Activated CD4-positive, alpha-beta T cell treated with anti-CD3 and anti-CD28 coated beads, Interleukin-10, Interleukin-2, amounts not matched to agents 100 ng/mL and 50 ng/mL, durations not matched to agents 16 hours and 8 hours (primary cell): Measurements from ENCODE around the gene AASS.
A peak's percentile ranks its signal among the peaks of the same experiment; 100 is the strongest.
"Not testable (repeated sequence)": the region's sequence is repeated elsewhere in the genome, so short reads cannot be mapped to it uniquely, and the experiment has no call there.

Experiments used
- DNase-seq: peaks from one replicate; pipeline ENCODE4 v3.0.0-alpha.2; 2020

Gene AASS

DNA sequence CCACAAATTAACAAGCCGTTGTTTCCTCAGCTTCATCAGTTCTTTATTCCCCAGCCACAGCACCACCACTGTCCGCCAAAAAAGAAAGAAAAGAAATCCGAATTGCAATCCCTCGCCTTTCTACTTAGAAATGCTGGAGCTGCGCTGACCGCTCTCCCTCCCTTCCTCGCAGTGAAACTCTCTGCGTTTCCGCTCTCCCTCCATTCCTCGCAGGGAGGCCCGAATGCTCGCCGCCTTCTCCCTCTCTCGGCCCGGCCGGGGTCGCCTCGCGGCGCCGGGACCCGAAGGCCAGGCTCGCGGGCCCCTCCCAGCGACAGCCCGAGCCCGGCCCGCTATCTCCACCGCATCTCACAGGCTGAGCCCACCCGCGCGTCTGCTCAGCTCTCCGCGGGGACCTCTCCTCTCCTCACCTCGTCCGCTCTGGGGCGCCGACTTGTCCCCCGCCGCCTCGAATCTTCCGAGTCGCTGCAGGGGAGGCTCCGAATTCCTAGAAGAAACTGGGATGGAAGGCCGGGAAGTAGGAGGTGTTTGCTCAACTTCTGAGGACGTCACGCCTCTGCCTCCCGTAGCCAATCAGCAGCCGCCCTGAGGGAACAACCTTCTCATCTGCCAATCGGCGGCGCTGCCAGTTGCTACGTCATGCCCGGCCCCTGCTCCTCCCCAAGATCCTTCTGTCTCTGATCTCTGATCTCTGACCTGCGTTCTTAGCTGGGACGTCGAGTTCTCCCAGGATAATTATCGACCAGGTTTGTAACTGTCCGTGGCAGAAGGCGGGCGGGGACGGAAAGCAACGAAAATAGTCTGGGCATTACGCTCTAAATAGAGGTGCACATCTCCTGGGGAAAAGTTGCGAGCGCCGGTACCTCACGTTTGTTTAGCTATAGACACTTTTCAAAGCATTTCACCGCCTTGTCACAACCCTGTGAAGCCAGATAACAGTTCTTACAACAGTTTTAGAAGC is at the start of gene AASS:
TSS of gene AASS (minus strand) at position 499 of the 961 bp plus-strand sequence. CDS start 10,523 bp downstream, outside the sequence.
- DNase-seq, result peak; percentile 80

DNA sequence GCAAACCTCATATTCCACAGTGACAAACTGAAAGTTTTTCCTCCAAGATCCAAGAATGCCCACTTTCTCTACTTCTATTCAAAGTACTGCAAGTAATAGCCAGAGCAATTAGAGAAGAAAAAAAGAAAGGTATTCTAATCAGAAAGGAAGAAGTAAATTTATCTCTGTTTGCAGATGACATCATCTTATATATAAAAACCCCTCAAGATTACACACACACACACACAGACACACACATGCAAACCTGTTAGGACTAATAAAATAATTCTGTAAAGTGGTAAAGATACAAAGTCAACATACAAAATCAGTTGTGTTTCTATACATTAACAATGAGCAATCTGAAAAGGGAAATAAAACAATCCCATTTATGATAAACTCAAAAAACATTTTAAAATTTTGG is 44.7 kb upstream of the AASS start:
- no peak for DNase-seq

DNA sequence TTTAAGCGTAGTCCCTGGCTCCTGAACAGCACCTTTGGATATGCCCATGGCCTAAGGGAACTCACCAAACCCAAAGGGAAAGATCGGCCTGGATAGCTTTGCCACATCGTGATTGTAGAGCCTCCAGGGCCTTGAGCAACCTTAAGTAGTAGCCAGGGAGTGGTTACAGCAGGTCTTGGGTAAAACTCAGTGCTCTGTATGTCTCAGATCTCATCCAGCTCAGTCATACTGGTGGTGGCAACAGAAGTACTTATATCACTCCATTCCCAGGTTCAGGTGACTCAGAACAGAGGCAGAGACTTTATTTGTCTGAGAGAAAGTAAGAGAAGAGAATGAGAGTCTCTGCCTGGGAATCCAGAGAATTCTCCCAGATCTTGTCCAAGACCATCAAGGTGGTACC is 39.1 kb upstream of the AASS start:
- no peak for DNase-seq

DNA sequence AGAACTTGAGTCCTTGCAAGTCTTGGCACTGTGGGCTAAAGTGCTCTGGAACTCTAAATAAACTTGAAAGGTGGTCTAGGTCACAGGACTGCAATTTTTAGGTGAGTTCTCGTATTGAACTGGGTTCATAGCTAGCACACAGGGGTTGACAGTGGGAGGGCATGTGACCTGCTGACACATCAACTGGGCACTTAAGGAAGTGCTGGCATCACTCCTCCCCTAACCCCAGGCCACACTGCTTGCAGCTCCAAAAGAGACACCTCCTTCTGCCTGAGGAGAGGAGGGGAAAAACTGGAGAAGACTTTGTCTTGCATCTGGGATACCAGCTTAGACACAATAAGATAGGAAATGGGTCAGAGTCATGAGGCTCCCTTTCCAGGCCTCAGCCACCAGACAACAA is 38.0 kb upstream of the AASS start:
- no peak for DNase-seq

DNA sequence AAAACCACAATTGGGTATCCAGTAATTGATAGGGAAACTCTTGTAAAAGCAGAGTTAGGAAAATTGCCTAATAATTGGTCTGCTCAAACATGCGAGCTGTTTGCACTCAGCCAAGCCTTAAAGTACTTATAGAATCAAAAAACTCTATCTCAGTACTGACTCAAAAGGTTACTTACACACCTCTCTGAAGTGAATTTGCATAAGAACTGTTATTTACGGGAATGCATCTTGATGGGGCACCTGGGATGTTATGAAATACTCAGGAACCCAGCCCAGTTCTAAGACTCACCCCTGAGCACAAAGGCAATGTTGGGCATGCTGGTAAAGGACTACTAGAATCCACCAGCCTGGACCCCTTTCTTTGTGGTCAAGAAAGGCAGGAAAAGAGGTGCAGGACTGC is 28.1 kb upstream of the AASS start:
- DNase-seq, result not testable (repeated sequence)

DNA sequence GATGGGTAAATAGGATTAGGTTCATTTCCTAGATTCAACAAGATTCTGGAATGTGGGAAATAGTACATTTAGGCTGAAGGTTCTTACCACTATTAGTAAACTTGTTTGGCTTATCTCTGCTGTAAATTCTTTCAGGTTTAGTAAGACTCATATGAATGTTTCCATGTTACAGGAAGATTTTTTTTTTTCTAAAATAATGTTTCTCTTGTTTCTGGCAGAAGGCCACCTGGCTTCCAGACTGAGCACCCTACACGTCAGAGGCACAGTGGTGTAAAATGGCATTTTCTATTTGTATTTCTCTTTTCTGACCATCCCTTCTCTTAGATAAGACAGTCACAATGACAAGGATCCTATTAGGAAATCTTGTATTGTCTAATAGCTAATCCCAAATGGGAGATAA is 22.7 kb upstream of the AASS start:
- DNase-seq, result no peak

DNA sequence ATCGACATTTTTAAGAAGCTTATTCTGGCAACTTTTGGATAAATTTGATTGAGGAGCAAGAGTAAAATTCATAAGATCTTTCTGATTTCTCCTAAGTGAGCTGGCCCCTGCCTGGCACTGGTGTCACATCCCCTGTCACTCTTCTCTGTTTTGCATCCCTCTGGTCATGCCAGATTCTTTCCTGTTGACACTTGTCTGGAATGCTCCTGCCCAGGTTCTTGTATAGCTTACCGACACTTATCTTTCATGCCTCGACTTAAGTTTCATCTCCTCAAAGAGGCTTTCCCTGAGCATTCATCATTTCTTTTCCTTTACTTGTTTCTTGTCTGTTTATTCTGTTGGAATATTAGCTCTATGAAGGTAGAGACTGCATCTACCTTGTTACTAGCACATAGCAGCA is 22.2 kb upstream of the AASS start:
- DNase-seq, result no peak

DNA sequence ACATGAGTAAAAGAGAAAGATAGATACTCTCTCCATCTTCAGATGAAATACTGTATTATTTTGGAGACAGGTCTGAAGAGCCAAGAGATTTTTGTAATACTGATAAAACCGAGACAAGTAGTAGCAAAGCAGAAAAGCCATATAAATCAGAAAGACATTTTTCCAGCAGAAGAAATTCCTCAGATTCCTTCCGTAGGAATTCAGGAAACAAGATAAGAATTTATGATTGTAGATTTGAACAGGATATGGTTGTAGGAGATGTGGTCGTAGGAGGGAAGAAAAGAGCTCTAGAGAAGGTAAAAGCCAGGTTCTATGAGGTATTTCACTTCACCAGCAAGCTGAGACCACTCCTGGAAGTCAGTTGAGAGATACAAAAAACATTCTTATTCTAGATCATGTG is 17.6 kb upstream of the AASS start:
- DNase-seq, result no peak

DNA sequence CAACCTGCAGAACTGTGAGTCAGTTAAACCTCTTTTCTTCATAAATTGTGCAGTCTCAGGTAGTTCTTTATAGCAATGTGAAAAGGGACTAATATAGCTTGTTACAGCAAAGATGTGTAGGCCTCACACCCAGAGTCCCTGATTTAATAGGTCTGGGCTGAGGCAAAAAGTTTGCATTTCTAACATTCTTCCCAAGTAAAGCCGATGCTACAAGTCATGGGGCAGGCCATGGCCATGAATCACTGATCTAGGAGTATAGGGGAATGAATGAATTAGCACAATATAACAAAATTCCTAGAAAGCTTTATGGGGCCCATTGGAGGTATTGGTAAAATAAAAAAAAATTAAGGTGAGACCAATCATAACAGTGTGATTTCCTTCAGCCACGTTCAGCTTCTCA is 11.5 kb upstream of the AASS start:
- DNase-seq, result no peak

DNA sequence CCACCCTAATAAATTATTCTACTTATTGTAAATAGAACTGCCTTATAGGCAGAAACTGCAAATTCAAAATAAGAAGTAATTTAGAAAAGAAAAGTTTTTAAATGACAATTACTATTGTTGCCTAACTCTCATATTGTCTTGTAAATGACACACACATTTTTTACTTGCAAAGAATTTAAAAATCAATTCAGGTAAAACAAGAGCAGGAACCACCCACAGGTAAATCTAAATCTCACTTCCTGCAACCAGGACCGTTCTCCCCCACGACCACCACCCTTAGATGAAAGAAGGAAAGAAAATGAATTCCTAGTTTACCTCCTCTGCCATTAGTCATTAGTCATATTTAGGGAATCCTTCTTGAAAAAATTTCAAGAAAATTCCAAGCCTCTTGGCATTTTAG is 4.8 kb upstream of the AASS start:
- no peak for DNase-seq

DNA sequence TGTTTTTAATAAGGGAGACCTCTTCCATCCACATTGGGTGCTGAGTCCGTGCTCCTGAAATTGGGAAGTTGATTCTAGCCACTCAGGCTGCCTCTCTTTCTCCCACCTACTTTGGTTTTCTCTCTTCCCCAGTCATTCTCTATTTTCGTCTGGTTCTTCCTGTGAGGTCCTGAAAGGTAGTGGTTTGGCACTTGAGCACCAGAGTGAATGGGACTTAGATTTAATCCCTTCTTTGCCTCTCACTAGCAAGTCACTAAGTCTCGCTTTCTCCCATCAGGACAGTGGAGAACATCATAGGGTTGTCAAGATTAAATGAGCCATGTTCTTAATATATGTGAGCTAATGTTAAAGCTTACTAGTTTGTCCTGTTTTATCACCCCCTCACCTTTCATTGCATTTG is 4.0 kb upstream of the AASS start:
- no peak for DNase-seq

DNA sequence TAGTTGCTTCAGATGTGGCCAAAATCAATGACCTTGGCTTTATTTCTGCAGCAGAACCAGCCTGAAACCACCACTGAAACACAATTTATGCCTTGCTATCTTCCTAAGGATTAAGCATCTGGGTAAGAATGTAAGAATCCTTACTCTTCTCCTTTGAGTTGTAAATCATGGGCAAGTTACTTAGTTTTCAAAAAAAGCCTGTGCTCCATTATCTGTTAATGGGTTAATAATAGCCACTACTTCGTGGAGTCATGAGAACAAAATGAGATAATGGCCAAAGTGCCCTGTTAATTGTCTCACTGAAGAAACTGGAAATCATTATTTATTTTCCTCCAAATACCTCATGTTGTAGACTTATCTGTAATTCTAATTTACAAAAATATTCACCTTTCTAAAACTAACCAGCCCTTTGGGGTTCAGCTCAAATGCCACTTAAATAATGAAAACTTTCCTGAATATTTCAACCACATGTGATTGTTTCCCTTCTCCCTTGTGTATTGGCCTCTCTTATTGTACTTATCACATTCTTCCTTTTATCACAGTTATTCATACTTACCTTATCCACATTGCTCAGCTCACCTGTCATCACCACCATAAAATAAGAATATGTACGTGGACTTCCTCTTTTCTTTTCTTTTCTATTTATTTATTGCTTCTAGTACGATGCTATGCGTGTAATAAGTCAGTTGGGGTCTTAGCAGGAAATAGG is 2.0 kb upstream of the AASS start:
- no peak for DNase-seq

DNA sequence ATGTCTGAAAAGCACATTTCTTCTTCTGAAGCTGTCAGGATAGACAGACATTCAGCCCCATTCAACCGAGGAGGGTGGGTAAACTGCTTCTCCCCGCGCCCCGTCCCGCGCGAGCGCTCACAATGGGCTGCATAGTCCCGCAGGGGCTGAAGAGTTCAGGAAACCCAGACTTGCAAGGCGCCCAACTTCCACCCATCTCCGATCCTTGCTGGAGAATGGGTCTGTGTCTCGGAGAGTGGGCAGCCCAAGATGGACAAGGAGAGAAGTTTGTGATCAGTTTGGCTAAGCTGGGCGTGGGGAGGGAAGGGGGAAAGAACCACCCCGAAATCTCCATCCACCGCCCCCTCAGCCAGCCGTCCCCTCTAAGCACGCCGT is 686 bp downstream of the AASS start:
- no peak for DNase-seq

DNA sequence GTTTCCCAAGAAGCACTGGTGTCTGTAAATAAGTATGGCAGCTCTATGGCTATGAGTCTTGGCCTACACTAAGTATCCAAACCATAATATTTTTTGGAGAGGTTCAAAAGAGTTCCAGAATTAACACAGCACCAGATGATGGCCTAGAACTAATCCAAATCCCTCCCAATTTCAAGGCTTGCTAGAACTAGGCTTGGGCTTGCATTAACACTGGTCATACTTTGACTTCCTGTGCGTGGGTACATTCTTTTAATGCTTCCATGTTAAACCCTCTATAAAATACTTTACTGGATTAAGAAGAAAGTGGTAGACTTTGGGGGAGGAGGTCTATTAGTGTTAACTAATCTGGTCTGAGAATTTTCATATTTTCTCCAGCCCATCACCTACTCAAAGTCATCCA is 3.1 kb downstream of the AASS start:
- DNase-seq, result no peak

DNA sequence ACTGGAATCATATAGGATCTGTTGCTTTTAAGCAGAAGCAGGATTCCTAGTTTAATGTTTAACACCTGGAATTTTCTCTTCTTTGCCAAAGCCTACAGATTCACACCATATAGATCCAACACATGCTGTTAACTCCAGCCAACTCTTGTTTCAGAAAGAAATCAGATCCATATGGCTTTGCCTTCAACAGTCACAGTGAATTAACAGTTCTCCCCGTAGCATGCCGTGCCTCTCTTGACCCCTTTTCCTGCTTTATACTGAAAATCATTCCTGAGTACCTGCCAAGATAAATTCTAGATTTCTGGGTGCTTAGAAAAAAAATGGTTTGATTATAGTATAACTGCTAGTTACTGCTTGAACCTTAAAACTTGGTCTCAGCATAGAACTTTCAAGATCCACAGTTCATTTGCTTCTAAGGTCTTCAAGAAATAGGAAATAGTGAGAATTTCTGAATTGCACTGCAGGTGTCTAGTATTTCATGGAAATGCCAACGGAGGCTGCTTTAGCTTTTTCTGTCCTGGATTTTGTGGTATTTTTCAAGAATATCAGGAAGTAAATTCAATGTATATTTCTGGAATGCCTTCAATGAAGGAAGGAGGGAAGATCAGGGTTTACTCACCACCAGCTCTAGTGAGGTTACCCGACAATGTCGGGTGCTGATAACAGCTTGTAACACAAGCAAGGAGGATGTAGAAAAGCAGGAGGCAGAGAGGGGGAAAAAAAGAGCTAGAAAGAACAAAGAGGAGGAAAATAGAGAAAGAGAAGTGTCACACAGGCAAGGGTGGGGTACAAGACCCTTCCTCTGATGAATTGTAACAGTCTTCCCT is 6.6 kb downstream of the AASS start:
- no peak for DNase-seq

DNA sequence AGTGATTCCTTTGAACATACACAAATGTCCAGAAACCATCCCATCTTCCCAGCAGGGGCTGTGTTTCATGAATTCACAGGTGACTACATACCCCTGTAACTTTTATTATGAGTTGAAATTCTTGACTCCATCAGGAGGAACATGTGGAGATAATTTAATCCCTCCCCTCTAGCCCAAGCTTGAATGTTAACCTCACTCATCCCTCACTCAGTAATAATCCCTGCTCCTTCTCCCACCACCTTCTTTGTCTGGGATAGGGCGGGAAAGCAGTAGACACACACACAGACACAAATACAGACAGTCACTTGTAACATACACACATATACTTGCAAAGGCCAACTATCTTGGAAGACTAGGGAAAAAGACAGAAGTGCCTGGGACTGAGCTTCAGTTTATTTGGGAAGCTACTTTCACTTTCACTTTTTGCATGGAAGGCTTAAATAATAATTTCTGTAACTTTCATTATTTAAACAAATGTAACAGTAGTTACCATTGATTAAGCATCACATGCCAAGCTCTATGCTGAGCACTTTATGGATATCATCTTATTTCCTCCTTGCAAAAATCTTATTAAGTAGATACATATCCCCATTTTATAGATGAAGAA is 7.3 kb downstream of the AASS start:
- DNase-seq, result no peak

DNA sequence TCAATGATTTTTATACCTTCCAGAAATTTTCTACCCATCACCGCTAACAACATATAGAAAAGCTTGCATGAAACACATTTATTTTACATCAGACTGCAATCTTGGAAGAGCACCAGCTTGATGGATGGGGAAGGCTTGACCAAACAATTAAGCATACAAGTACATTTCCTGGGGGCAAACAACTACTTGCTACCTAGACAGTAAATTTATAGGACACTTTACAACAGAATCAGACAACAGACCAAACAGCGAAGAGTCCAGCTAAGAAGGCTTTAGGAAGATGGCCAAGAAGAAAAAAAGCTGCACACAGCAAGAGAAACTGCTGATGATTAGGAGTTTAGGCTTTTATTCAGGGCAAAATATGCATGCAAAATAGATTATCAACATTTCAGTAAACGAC is 8.0 kb downstream of the AASS start:
- no peak for DNase-seq

DNA sequence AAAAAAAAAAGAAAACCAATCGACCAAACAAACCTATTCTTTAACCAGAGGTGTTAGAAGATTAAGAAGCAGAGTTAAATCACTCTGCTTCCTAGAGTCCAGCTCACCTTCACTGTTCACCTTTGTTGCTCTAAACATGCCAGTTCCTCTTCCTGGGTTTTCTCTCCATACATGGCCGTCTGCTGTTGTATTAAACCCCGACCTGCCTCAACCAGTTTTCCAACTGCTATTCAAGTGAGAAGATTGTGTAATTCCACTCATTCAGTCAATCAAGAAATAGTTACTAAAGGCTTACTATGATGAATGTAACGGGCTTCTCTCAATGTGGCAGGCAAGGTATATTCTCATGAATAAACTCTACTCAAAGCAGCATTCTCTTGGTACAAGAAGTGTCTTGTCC is 8.8 kb downstream of the AASS start:
- no peak for DNase-seq

DNA sequence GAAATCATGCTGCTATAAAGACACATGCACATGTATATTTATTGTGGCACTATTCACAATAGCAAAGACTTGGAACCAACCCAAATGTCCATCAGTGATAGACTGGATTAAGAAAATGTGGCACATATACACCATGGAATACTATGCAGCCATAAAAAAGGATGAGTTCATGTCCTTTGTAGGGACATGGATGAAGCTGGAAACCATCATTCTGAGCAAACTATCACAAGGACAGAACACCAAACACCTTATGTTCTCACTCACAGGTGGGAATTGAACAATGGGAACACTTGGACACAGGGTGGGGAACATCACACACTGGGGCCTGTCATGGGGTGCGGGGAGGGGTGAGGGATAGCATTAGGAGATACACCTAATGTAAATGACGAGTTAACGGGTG is 9.3 kb downstream of the AASS start:
- not testable (repeated sequence) for DNase-seq

DNA sequence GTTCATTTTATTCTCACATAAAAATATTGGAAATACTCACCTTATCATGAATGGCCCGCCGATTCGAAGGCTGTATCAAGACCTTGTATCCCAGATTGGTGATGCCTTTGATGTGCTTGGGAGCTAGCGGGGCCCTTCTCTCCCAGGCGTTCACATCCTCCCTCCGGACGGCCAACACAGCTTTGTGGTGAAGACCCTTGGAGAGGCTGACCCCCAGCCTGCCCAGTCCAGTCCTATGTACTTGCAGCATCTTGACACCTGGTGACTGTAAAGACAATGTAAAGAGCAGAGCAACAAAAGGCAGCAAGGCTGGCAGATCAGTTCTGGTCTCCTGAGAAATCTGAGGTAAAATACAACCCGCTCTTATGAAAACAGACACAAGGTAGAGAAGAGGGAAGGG is 10.6 kb downstream of the AASS start:
- no peak for DNase-seq

DNA sequence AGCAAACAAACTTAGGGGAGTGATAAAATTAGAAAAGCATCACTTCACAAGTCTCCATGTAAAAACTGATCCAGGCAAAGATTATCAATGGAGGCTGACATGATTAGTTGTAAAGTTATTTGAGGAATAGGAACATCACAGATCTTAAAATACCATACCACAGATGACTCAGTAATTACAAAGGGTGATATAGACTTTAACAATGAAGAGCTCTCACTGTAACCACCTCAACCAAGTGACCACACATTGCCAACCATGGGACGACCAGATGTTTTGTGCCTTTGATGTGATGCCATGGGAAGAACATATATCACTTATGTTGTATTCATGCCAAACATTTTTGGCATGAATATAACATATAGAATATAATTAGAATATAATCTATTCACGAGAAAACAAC is 11.7 kb downstream of the AASS start:
- no peak for DNase-seq

DNA sequence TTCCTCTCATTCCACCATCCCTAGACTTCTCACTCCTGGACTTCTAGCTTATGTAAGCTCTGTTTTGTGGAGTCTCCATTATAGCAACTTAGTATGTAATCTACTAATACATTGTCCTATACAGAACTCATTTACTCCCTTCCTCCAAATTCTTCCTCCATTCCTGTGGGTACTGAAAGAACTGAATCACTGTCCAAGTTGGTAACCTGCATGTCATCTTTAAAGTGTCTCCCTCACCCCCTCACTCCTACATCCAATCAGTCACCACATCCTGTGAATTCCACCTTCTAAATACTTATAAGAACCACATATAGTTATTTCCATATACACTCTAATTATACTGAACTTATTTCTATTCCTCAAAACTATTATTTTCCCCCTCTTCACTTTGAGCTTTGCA is 20.3 kb downstream of the AASS start:
- no peak for DNase-seq

DNA sequence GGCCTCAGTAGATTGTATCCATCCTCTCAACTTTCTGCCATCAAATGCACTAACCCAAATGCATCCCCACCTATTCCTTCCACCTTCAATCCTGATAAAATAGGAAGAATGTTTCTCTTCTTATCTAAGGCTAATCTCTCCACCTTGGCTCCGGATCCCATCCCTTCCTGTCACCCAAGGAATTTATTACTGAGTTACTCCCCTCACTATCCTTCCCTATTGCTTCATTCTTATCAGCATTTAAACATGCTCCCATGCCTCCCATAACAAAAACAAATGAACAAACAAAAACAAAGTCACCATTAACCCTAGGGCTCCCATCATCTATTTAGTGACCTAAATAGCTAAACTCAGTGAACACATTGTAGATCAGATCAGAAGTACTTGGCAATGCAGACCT is 25.3 kb downstream of the AASS start:
- DNase-seq, result no peak
